Rectal smooth muscle tissue (tissue), 1 donor: Measurements from ENCODE around the gene RPL38.

Source experiments
- H3K27ac ChIP-seq: one replicate; pipeline ENCODE4 v1.7.0; 2013; ENCODE audit warnings: low read depth, low read length, inconsistent platforms
- H3K27me3 ChIP-seq: one replicate; pipeline ENCODE4 v1.7.0; 2013; ENCODE audit warnings: low read length; ENCODE audit not compliant: control insufficient read depth, insufficient read depth
- H3K36me3 ChIP-seq: one replicate; pipeline ENCODE4 v1.7.0; 2013; ENCODE audit warnings: low read length; ENCODE audit not compliant: control insufficient read depth, insufficient read depth
- H3K4me1 ChIP-seq: one replicate; pipeline ENCODE4 v1.7.0; 2013; ENCODE audit warnings: low read length; ENCODE audit not compliant: control insufficient read depth, insufficient read depth
- H3K4me3 ChIP-seq: one replicate; pipeline ENCODE4 v1.7.0; 2013; ENCODE audit warnings: low read length
- H3K9ac ChIP-seq: one replicate; pipeline ENCODE4 v1.7.0; 2013; ENCODE audit warnings: low read length

The RPL38 gene

DNA sequence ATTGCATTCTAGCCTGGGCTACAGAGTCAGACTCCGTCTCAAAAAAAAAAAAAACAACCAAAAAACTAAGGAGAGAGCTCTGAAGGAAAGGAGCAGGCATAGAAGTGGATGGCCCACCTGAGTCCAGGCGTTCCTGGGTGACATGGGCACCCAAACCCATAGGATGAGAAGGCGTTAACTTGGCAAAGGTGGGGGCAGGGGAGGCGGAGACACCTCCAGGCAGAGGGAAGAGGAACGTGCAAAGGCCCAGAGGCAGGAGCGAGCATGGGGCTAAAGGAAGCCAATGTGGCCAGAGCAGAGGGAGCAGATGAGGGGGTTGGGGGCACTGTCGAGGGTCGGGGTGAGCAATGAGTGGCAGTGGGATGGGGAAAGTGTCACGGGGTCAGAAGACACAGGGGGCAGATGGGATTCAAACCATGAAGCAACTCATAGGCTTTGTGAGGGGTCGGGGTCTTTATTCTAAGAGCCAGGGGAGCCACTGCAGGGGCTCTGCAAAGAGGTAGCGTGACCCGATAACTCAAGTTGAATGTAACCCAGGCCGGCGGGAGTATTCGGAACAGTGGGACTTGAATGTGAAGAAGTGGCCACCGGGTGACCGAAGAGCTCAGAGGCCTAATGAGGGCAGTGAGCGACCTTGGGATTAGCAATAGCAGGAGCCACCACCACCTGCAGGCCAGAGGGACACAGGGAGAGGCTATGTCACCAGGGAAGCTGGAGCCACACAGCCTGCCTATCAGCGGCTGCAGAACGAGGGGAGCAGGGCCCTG lies 21.7 kb downstream of the RPL38 start:
- Histone ChIP-seq H3K36me3 (no peaks in the 10 kb centered on the region), H3K4me3 (no peak overlapping the region), H3K9ac (no peak overlapping the region), H3K27me3 (no peaks in the 10 kb centered on the region), H3K27ac (no peak overlapping the region), H3K4me1 (no peaks in the 10 kb centered on the region)

GRCh38 chr17:74226252-74226651 lies 22.8 kb downstream of the RPL38 start:
- Histone ChIP-seq H3K9ac (no peak overlapping the region), H3K36me3 (no peaks in the 10 kb centered on the region)

DNA sequence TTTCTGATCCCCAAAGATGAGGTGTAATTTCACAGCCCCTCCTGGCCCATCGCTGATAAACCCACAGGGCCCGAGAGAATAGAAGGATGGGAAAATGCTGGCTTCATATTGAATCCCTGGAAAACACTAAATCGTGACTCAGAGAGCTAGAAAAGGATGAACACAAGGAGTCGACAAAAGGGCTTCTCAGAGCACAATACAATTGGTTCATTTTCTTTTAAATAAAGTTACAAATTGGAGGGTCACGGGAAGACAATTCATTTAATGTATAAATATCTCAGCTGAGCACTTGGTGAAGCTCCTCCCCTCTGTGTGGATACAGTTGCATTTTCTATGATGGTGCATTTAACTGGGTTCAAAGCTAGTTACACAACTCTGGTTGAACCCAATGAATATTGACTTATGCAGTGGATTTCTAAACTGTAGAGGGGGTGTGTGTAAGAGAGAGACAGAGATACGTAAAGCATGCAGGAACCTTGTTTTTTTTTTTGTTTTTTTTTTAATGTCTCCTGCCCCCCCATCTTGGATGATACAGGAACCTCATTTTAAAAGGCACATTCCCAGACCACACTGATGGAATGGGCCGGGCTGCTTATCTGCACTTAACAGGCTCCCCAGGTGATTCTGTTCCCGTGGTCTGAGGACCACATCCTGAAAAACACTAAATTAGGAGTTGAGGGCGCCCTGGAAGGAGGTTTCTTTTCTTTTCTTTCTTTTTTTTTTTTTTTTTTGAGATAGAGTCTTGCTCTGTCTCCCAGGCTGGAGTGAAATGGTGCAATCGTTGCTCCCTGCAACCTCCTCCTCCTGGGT lies 24.0 kb downstream of the RPL38 start:
- Histone ChIP-seq H3K27me3 (no peaks in the 10 kb centered on the region), H3K36me3 (no peaks in the 10 kb centered on the region), H3K4me1 (no peaks in the 10 kb centered on the region), H3K4me3 (no peak overlapping the region), H3K27ac (no peak overlapping the region), H3K9ac (no peak overlapping the region)

More at GRCh38 chr17:74226252-74226651, 22.8 kb downstream of the RPL38 start:
- Histone ChIP-seq H3K4me3 (no peak overlapping the region), H3K27ac (no peak overlapping the region), H3K4me1 (no peaks in the 10 kb centered on the region), H3K27me3 (no peaks in the 10 kb centered on the region)

DNA sequence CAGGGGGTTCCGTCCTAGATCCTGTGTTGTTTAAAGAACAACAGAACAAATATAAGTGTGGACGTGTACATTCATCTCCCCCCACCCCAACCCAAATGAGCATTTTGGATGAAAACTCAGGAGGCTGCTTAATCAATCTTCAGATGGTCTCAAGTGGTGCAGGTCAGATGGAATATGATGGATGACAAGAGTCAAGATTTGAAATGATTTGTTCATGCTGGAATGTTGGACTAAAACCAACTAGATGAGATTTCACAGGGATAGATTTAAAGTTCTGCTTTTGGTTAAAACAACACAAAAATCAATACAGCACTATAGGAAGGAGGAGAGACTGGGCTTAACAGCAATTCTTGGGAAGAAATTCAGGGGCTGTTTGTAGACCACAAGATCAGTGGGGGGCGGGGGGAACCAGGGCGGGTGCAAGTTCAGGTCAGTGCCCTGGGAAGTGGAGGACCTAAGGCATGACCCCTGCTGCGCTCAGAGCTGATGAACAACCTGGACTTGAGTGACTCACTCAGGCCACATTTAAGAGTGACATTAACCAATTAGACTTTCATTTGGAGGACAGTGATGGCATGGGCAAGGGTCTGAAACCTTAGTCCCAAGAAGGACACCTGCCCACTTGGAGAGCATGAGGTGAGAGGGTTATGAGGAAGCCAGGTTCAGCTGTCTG lies 25.0 kb downstream of the RPL38 start:
- Histone ChIP-seq H3K27me3 (no peaks in the 10 kb centered on the region), H3K4me3 (no peak overlapping the region), H3K36me3 (no peaks in the 10 kb centered on the region), H3K9ac (no peak overlapping the region), H3K27ac (no peak overlapping the region), H3K4me1 (no peaks in the 10 kb centered on the region)

DNA sequence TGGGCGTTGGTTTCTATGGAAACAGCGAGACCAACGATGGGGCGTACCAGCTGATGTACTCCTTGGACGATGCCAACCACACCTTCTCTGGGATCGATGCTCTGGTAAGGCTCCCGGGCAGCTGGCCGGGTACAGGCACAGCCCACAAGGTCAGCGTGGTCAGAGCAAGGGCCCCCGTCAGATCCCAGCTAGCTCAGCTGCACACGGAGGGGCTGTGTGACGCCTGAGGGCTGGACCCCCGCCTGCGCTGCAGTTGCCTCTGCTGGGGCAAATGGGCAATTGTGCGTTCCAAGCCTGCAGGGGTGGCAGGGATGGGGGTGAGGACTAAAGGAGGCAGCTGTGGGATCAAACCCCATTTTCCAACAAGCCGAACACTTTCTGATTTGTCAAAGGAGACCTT lies 27.4 kb downstream of the RPL38 start:
- H3K4me1 ChIP-seq = no peaks in the 10 kb centered on the region
- H3K9ac ChIP-seq = no peak overlapping the region
- no peak overlapping the region for H3K27ac ChIP-seq

DNA sequence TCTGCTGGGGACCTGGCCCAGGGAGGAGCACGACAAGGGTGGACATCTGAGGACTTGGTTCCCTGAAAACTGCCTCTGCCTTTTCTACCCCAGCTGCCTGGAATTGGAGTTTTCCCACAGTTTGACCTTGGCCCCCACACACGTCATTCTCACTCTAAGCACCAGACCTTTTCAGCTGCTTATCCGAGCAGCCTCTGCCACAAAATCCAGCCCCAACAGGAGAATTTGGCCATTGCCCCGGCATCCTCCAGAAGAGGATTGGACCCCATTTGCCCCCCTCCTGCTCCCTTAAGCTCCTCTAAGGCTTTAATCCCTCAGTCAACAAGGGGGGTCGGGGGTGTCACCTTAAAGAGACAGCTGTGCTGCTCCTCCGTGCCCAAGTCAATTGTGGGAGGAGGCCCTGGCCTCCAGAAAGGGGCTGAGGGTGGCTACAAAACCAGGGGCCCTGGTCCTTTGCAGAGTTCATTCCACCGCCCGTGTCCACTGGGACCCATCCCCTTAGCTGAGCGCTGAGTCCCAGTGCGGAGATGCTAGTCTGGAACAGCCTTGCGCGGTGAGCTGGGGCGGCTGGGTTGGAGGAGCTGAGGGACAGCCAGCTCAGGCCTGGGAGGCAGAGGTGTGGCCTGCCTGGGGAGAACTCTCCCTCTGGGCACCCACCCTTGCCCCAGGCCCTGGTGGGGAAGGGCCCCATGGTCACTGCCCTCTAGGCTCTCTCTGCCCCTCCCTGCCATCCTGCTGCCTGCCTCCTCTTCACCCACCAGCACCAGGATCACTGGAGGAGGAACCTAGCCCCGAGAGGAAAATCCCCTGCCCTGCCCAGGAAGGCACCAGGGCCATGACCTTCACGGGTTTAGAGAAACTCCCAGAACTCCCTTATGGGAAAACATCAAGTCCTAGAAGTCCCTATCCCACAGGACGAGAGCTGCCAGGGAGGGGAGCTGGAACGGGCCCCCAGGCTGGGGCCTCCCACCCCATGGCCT lies 28.7 kb downstream of the RPL38 start:
- Histone ChIP-seq H3K27me3 (no peaks in the 10 kb centered on the region), H3K4me1 (no peaks in the 10 kb centered on the region), H3K4me3 (no peak overlapping the region), H3K9ac (no peak overlapping the region), H3K36me3 (no peaks in the 10 kb centered on the region), H3K27ac (no peak overlapping the region)

More for the DNA sequence above, 27.4 kb downstream of the RPL38 start:
- Histone ChIP-seq H3K4me3 (no peak overlapping the region), H3K36me3 (no peaks in the 10 kb centered on the region), H3K27me3 (no peaks in the 10 kb centered on the region)

DNA sequence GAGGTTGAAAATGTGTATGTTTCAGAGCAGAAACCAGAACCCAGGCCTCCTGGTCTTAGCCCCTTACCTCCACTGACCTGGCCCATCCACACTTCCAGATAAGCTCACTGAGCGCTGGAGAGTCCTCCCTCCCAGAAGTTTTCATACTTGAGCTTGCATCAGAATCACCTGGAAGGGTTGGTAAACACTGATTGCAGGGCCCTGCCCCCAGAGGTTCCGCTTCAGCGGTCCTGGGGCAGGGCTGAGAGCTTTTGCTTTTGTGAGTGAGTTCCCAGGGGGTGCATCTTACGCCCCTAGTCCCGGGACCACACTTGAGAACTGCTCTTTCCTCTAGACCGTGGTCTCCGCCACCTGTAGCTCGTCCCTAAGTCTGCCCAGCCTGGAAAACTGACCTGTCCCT lies 30.5 kb downstream of the RPL38 start:
- no peaks in the 10 kb centered on the region for H3K36me3 ChIP-seq
- no peak overlapping the region for H3K27ac ChIP-seq
- no peak overlapping the region for H3K9ac ChIP-seq
- no peaks in the 10 kb centered on the region for H3K4me1 ChIP-seq
- H3K4me3 ChIP-seq = no peak overlapping the region
- H3K27me3 ChIP-seq = no peaks in the 10 kb centered on the region

- no peak overlapping the region for H3K9ac ChIP-seq
- no peaks in the 10 kb centered on the region for H3K4me1 ChIP-seq
- H3K4me3 ChIP-seq = no peak overlapping the region
- H3K27me3 ChIP-seq = no peaks in the 10 kb centered on the region
- no peaks in the 10 kb centered on the region for H3K36me3 ChIP-seq
- H3K27ac ChIP-seq = no peak overlapping the region
Observed at GRCh38 chr17:74234486-74234885, 31.0 kb downstream of the RPL38 start.

DNA sequence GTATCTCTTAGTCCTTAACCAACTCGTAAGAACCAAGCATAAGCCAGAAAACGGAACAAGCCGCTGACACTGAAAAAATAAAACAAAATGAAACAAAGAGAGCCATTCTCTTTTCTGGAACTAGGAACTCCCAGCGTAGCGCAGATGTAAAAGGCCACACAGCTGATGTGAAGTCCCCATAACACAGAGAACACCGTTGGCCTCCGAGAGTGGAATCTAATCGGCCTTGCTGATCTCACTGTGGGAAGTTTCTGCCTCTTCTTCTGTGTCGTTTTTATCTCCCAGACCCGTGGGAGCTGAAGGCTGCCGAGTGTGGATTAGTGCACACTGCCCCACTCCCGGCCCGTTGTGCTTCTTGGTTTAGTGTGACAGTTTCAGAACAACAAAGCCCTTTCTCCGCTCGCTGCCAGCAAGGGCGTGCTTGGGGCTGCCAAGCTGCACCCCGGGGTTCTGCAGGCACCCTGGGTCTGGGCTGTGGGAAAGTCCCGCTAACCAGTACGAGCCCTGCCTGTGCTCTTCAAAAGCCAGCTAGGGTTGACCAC lies 31.6 kb downstream of the RPL38 start:
- Histone ChIP-seq H3K36me3 (no peaks in the 10 kb centered on the region), H3K9ac (no peak overlapping the region), H3K4me3 (peak overlapping the region; percentile 1), H3K4me1 (no peaks in the 10 kb centered on the region), H3K27ac (no peak overlapping the region), H3K27me3 (no peaks in the 10 kb centered on the region)

- Histone ChIP-seq H3K36me3 (no peaks in the 10 kb centered on the region), H3K4me1 (no peaks in the 10 kb centered on the region), H3K9ac (no peak overlapping the region), H3K27me3 (no peaks in the 10 kb centered on the region), H3K27ac (no peak overlapping the region), H3K4me3 (no peak overlapping the region)
Observed at GRCh38 chr17:74235911-74236371, 32.5 kb downstream of the RPL38 start.

- Histone ChIP-seq H3K27ac (no peak overlapping the region), H3K27me3 (no peaks in the 10 kb centered on the region), H3K4me1 (no peaks in the 10 kb centered on the region)
Observed at GRCh38 chr17:74237321-74237720, 33.8 kb downstream of the RPL38 start.

More at GRCh38 chr17:74237321-74237720, 33.8 kb downstream of the RPL38 start:
- Histone ChIP-seq H3K4me3 (no peak overlapping the region), H3K9ac (no peak overlapping the region), H3K36me3 (no peaks in the 10 kb centered on the region)
